SJCRH30 (cell line): ENCODE measurements around the gene FLCN. TPM values are rescaled to one million over a fixed set of nuclear protein-coding genes. Genes with fewer than 3 reads are reported as not detected.
"Not testable (repeated sequence)": the region's sequence is repeated elsewhere in the genome, so short reads cannot be mapped to it uniquely, and the experiment has no call there.

Experiments used
- DNase-seq, 2 experiments: peaks; one replicate each; pipeline ENCODE4 v3.0.0-alpha.2; 2015 to 2020
- H3K27ac ChIP-seq: fragments of 250-450 bp; sonication (Bioruptor Pico); 2 replicates; pipeline ENCODE4 v1.5.1; 2020; ENCODE audit warnings: mild to moderate bottlenecking, moderate library complexity
- H3K27me3 ChIP-seq: fragments of 250-450 bp; sonication (Bioruptor Pico); 2 replicates; pipeline ENCODE4 v1.5.1; 2020; ENCODE audit warnings: mild to moderate bottlenecking, moderate library complexity
- H3K36me3 ChIP-seq: fragments of 250-450 bp; sonication (Bioruptor Pico); 2 replicates; pipeline ENCODE4 v1.5.1; 2020; ENCODE audit warnings: mild to moderate bottlenecking, moderate library complexity
- H3K4me1 ChIP-seq: fragments of 250-450 bp; sonication (Bioruptor Pico); 2 replicates; pipeline ENCODE4 v1.5.1; 2020; ENCODE audit warnings: mild to moderate bottlenecking, moderate library complexity
- H3K4me3 ChIP-seq: fragments of 250-450 bp; sonication (Bioruptor Pico); 2 replicates; pipeline ENCODE4 v1.5.1; 2020; ENCODE audit warnings: mild to moderate bottlenecking, moderate library complexity
- H3K9me3 ChIP-seq: fragments of 250-450 bp; sonication (Bioruptor Pico); replicated peaks from 2 replicates; pipeline ENCODE4 v1.5.1; 2020; ENCODE audit warnings: mild to moderate bottlenecking, moderate library complexity
- total RNA-seq: library from RNA; depleted of rRNA; stranded (reverse); fragments of >200 nt; shearing (Covaris generic); gene quantifications from 2 replicates; pipeline ENCODE4 v1.2.3, GENCODE V29; 2014

Gene FLCN
- total RNA-seq, 1 experiment from 2014 or later, result 121 TPM

GRCh38 chr17:17191346-17191792, 45.6 kb downstream of the FLCN start:
- H3K27ac ChIP-seq, result peak overlapping the region; percentile 65
- peaks cover 15% of the 10 kb centered on the region; the same call in 1 of the 2 replicates for H3K36me3 ChIP-seq
- H3K4me1 ChIP-seq, result peaks cover 47% of the 10 kb centered on the region
- no peaks in the 10 kb centered on the region for H3K27me3 ChIP-seq
- DNase-seq, result peak; percentile 85 to 87
- H3K9me3 ChIP-seq, result no peaks in the 10 kb centered on the region
- H3K4me3 ChIP-seq, result no peak overlapping the region

GRCh38 chr17:17190188-17190587, 46.8 kb downstream of the FLCN start:
- DNase-seq, result no peak
- Histone ChIP-seq H3K27ac (peak overlapping the region; percentile 65; the same call in 1 of the 2 replicates), H3K36me3 (peaks cover 23% of the 10 kb centered on the region), H3K9me3 (no peaks in the 10 kb centered on the region), H3K27me3 (no peaks in the 10 kb centered on the region), H3K4me1 (peaks cover 53% of the 10 kb centered on the region), H3K4me3 (no peak overlapping the region)

DNA sequence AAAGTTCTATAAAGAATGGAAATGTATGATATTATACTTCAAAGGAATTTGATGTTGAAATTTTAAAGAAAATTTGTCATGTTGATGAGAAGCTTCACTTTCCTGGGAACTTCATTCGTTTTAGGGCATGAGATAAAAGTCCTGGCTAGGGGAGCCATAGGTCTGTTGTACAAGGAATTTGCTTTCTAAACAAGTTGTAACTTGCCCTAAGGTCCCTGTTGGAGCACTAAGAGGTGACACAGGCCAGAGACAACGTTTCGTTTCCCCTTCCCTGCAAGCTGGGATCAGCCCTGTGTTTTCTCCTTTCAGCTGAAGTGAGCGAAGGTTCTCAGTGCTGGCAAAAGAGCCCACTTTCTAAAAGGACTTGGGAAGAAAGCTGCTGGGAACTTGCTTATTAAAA, 47.4 kb downstream of the FLCN start:
- Histone ChIP-seq H3K4me1 (peaks cover 53% of the 10 kb centered on the region), H3K4me3 (no peak overlapping the region), H3K27me3 (no peaks in the 10 kb centered on the region), H3K27ac (no peak overlapping the region; the same call in 1 of the 2 replicates), H3K36me3 (peaks cover 25% of the 10 kb centered on the region), H3K9me3 (no peaks in the 10 kb centered on the region)
- DNase-seq, result no peak

DNA sequence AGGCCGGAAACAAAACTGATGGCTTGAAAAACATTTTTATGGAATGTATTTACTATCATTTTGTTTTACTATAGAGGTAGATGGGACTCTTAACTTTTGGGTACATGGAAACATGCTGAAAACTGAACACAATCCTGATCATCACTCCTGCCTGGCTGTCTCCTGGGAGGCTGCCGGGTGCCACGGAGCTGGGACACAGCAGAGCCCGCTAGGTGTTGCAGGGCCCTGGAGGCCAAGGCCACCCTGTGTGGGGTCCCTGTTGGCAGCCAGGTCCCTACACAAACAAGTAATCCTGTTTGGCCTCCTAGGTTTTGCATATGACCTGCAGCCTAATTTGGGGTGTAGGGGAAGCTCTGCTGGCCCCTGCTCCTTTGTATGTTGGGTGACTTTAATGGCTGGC, 48.4 kb downstream of the FLCN start:
- H3K4me1 ChIP-seq, result peaks cover 53% of the 10 kb centered on the region
- no peak for DNase-seq
- peaks cover 35% of the 10 kb centered on the region for H3K36me3 ChIP-seq
- no peak overlapping the region for H3K27ac ChIP-seq
- no peaks in the 10 kb centered on the region for H3K9me3 ChIP-seq
- H3K27me3 ChIP-seq, result no peaks in the 10 kb centered on the region
- no peak overlapping the region for H3K4me3 ChIP-seq

- DNase-seq, result peak; percentile 63 to 76
- Histone ChIP-seq H3K4me1 (peaks cover 46% of the 10 kb centered on the region), H3K27ac (peak overlapping the region; percentile 26), H3K27me3 (no peaks in the 10 kb centered on the region), H3K36me3 (peaks cover 49% of the 10 kb centered on the region), H3K9me3 (no peaks in the 10 kb centered on the region), H3K4me3 (no peak overlapping the region)
Observed at GRCh38 chr17:17186551-17187505, 50.1 kb downstream of the FLCN start.

DNA sequence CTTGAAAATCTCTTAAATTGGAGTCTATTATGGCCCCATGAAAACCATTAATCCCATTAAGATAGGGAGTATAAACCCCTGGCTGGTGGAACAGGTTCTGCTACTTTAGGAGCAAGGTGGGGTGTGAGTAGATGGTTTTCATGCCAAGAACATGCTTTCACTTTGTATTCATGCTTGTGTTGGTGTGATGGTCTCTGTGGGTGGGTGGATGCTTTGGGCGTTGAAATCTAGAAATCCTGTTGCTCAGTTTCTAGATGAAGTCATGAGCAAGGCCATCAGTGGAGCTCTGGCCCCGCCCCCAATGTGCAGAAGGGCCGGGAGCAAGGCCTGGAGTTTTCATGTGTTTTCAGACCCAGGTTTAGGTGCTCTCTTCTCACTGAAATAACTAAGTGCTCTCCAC, 50.9 kb downstream of the FLCN start:
- Histone ChIP-seq H3K4me1 (peaks cover 38% of the 10 kb centered on the region), H3K27me3 (no peaks in the 10 kb centered on the region), H3K27ac (no peak overlapping the region), H3K9me3 (no peaks in the 10 kb centered on the region), H3K36me3 (peaks cover 57% of the 10 kb centered on the region), H3K4me3 (no peak overlapping the region)
- DNase-seq, result no peak

- not testable (repeated sequence) for H3K9me3 ChIP-seq, DNase-seq, H3K4me3 ChIP-seq, H3K27me3 ChIP-seq, H3K27ac ChIP-seq
- Histone ChIP-seq H3K36me3 (peaks cover 66% of the 10 kb centered on the region), H3K4me1 (peaks cover 29% of the 10 kb centered on the region)
Observed at GRCh38 chr17:17184985-17185757, 51.8 kb downstream of the FLCN start.

GRCh38 chr17:17183744-17184143, 53.2 kb downstream of the FLCN start:
- H3K36me3 ChIP-seq, result peaks cover 70% of the 10 kb centered on the region
- no peaks in the 10 kb centered on the region for H3K9me3 ChIP-seq
- H3K4me1 ChIP-seq, result peaks cover 22% of the 10 kb centered on the region
- no peak overlapping the region for H3K27ac ChIP-seq
- no peak for DNase-seq
- H3K27me3 ChIP-seq, result no peaks in the 10 kb centered on the region
- no peak overlapping the region for H3K4me3 ChIP-seq

- Histone ChIP-seq H3K4me1 (peaks cover 19% of the 10 kb centered on the region), H3K27me3 (no peaks in the 10 kb centered on the region), H3K4me3 (no peak overlapping the region), H3K36me3 (peaks cover 72% of the 10 kb centered on the region), H3K27ac (no peak overlapping the region), H3K9me3 (no peaks in the 10 kb centered on the region)
- no peak for DNase-seq
Observed at GRCh38 chr17:17182598-17183136, 54.3 kb downstream of the FLCN start.

DNA sequence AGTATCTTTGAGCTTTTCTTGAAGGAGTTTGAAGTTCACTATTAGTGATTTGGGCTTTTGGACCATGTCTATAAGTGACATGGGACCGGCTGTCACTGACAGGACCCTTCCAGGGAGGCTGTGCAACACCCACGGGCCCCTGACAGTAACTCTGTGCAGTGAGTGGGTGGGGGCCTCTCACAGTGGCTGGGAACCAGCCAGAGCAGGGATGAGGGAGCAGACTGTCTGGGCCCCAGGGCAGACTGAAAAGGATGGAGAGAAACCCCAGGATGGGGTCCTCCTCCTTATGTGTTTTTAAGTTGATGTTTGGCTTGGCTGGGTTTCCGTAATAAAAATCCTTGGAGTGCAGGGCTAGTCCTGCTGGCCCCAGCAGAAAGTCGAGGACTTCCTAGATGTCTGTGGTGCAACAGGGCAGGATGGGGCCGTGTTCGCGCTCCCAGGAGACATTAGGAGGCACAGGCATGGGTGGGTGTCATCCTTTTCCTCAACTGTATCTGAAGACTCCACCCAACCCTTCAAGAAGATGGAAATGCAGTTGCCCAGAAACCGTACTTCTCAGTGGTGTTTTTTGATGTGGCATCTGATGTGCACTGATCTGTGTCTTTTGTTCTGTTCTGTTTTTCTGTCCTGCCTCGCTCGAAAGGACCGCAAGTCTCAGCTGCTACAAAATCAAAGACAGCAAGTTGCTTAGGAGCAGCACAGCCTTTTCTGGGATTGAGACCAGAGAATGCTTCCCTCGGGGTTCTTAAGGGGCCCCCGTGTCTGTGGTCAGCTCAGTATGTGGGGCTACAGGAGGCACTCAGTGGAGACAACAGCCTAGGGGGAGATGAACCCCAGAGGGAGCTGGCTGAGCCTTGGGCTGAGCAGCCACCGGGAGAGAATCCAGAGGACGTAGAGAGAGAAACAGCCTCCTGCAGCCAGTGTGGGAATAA, 55.0 kb downstream of the FLCN start:
- Histone ChIP-seq H3K9me3 (no peaks in the 10 kb centered on the region), H3K4me3 (no peak overlapping the region), H3K36me3 (peaks cover 79% of the 10 kb centered on the region), H3K4me1 (peaks cover 12% of the 10 kb centered on the region), H3K27me3 (no peaks in the 10 kb centered on the region), H3K27ac (no peak overlapping the region)
- DNase-seq, result no peak

GRCh38 chr17:17180741-17181525, 56.0 kb downstream of the FLCN start:
- Histone ChIP-seq H3K9me3 (no peaks in the 10 kb centered on the region), H3K27me3 (no peaks in the 10 kb centered on the region), H3K27ac (no peak overlapping the region), H3K4me3 (no peak overlapping the region), H3K4me1 (peaks cover 2% of the 10 kb centered on the region), H3K36me3 (peaks cover 86% of the 10 kb centered on the region)
- DNase-seq, result no peak

DNA sequence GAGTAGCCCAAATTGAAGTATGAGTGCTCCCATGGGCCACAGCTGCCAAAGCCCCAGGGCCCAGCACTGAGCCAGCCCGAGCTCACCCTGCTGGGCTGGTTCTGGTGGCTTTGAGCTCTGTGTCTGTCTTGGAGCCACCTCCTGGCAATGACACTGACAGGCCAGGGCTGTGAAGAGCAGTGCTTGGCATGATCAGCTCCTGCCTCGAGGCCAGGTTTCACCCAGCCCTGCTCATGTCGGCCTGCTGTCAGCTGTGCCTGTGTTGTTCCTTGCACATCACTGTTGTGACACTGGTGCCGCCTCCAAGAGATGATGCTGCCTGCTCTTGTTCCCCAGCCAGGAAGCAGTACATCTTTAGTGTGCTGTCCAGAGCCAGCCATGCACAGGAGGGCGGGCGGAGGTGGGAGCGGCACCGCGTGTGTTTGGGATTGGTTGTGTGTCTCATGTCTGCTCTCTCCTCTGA, 56.8 kb downstream of the FLCN start:
- Histone ChIP-seq H3K9me3 (no peaks in the 10 kb centered on the region), H3K4me3 (no peak overlapping the region), H3K36me3 (peaks cover 88% of the 10 kb centered on the region), H3K27ac (no peak overlapping the region), H3K27me3 (no peaks in the 10 kb centered on the region), H3K4me1 (no peaks in the 10 kb centered on the region)
- no peak for DNase-seq

- Histone ChIP-seq H3K4me1 (no peaks in the 10 kb centered on the region), H3K27ac (no peak overlapping the region), H3K9me3 (no peaks in the 10 kb centered on the region), H3K4me3 (no peak overlapping the region), H3K36me3 (peaks cover 92% of the 10 kb centered on the region), H3K27me3 (no peaks in the 10 kb centered on the region)
- DNase-seq, result no peak
Observed at GRCh38 chr17:17179371-17179827, 57.6 kb downstream of the FLCN start.
